Measurements from ENCODE around the gene TOX3. TPM values are rescaled to one million over a fixed set of nuclear protein-coding genes. Genes with fewer than 3 reads are reported as not detected.

The TOX3 gene
- total RNA-seq, 1 experiment from 2014 or later, result 16.6 TPM

GRCh38 chr16:52470585-52470984 lies 76.4 kb downstream of the TOX3 start:
- Histone ChIP-seq H3K4me1 (ENCODE audit: insufficient read depth, low read length, poor library complexity, severe bottlenecking) (peaks cover 33% of the 10 kb centered on the region), H3K36me3 (ENCODE audit: insufficient read depth, low read length, poor library complexity, severe bottlenecking) (no peaks in the 10 kb centered on the region), H3K4me3 (ENCODE audit: low read depth, low read length, poor library complexity, severe bottlenecking) (no peak overlapping the region), H3K27ac (ENCODE audit: low read depth, low read length, poor library complexity, severe bottlenecking) (no peak overlapping the region), H3K9me3 (ENCODE audit: low read depth, low read length, poor library complexity, severe bottlenecking) (no peaks in the 10 kb centered on the region), H3K27me3 (replicated peaks; ENCODE audit: insufficient read depth, low read depth, low read length, poor library complexity) (no peaks in the 10 kb centered on the region)
- DNase-seq (ENCODE audit: low spot score), result no peak
- TF ChIP-seq EZH2 (IDR thresholded peaks at IDR 0.05; ENCODE audit: borderline replicate concordance, low read depth, low read length, poor library complexity, severe bottlenecking), result no peak
- TF ChIP-seq, protein P1, sequence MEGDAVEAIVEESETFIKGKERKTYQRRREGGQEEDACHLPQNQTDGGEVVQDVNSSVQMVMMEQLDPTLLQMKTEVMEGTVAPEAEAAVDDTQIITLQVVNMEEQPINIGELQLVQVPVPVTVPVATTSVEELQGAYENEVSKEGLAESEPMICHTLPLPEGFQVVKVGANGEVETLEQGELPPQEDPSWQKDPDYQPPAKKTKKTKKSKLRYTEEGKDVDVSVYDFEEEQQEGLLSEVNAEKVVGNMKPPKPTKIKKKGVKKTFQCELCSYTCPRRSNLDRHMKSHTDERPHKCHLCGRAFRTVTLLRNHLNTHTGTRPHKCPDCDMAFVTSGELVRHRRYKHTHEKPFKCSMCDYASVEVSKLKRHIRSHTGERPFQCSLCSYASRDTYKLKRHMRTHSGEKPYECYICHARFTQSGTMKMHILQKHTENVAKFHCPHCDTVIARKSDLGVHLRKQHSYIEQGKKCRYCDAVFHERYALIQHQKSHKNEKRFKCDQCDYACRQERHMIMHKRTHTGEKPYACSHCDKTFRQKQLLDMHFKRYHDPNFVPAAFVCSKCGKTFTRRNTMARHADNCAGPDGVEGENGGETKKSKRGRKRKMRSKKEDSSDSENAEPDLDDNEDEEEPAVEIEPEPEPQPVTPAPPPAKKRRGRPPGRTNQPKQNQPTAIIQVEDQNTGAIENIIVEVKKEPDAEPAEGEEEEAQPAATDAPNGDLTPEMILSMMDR (conservative IDR thresholded peaks at IDR 0.05; ENCODE audit: low read depth, low read length), result no peak
- CTCF ChIA-PET, result no interaction called here
- no TSS peak for BruUV-seq (replicated peaks)
- POLR2A ChIA-PET (ENCODE audit: low non-redundant PET), result no interaction called here
- intact Hi-C loops (cut with micrococcal nuclease; ENCODE audit: unreplicated experiment), result no loop called here

DNA sequence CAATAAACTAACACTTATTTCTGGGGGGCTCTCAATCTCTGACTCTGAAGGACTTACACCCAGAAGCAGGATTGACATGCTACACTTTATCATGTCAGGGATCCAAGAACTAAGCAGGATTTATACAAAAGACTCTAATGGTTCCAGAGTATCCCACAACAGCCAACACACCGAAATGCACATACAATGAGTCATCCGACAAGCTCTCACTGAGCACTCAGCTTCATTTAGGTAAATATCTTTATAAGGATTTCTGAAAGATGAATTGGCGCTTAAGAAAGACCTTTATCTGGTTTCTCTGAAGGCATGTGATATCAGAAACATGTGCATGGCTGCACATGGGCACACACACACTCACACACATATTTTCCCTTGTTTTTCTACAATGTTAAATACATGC lies 77.2 kb downstream of the TOX3 start:
- no peak for TF ChIP-seq EZH2 (IDR thresholded peaks at IDR 0.05; ENCODE audit: borderline replicate concordance, low read depth, low read length, poor library complexity, severe bottlenecking)
- TF ChIP-seq, protein P1 (conservative IDR thresholded peaks at IDR 0.05; ENCODE audit: low read depth, low read length), result no peak
- no peak overlapping the region for H3K27ac ChIP-seq (ENCODE audit: low read depth, low read length, poor library complexity, severe bottlenecking)
- DNase-seq (ENCODE audit: low spot score), result no peak
- peaks cover 33% of the 10 kb centered on the region for H3K4me1 ChIP-seq (ENCODE audit: insufficient read depth, low read length, poor library complexity, severe bottlenecking)
- intact Hi-C loops (cut with micrococcal nuclease; ENCODE audit: unreplicated experiment), result no loop called here
- no peak overlapping the region for H3K4me3 ChIP-seq (ENCODE audit: low read depth, low read length, poor library complexity, severe bottlenecking)
- no peaks in the 10 kb centered on the region for H3K27me3 ChIP-seq (replicated peaks; ENCODE audit: insufficient read depth, low read depth, low read length, poor library complexity)
- ChIA-PET POLR2A (ENCODE audit: low non-redundant PET) (no interaction called here), CTCF (no interaction called here)
- H3K9me3 ChIP-seq (ENCODE audit: low read depth, low read length, poor library complexity, severe bottlenecking), result no peaks in the 10 kb centered on the region
- BruUV-seq (replicated peaks), result no TSS peak
- no peaks in the 10 kb centered on the region for H3K36me3 ChIP-seq (ENCODE audit: insufficient read depth, low read length, poor library complexity, severe bottlenecking)

GRCh38 chr16:52469091-52469490 lies 77.9 kb downstream of the TOX3 start:
- ChIA-PET POLR2A (ENCODE audit: low non-redundant PET) (no interaction called here), CTCF (no interaction called here)
- intact Hi-C loops (cut with micrococcal nuclease; ENCODE audit: unreplicated experiment), result no loop called here

More at GRCh38 chr16:52469091-52469490, 77.9 kb downstream of the TOX3 start:
- Histone ChIP-seq H3K9me3 (ENCODE audit: low read depth, low read length, poor library complexity, severe bottlenecking) (no peaks in the 10 kb centered on the region), H3K27ac (ENCODE audit: low read depth, low read length, poor library complexity, severe bottlenecking) (no peak overlapping the region), H3K4me3 (ENCODE audit: low read depth, low read length, poor library complexity, severe bottlenecking) (no peak overlapping the region), H3K27me3 (replicated peaks; ENCODE audit: insufficient read depth, low read depth, low read length, poor library complexity) (no peaks in the 10 kb centered on the region), H3K4me1 (ENCODE audit: insufficient read depth, low read length, poor library complexity, severe bottlenecking) (peaks cover 33% of the 10 kb centered on the region), H3K36me3 (ENCODE audit: insufficient read depth, low read length, poor library complexity, severe bottlenecking) (no peaks in the 10 kb centered on the region)
- BruUV-seq (replicated peaks), result no TSS peak
- TF ChIP-seq, protein P1 (conservative IDR thresholded peaks at IDR 0.05; ENCODE audit: low read depth, low read length), result no peak
- no peak for TF ChIP-seq EZH2 (IDR thresholded peaks at IDR 0.05; ENCODE audit: borderline replicate concordance, low read depth, low read length, poor library complexity, severe bottlenecking)
- DNase-seq (ENCODE audit: low spot score), result no peak
